Mesothelial cell of epicardium (in vitro differentiated cells): ENCODE data around the gene KRT84. TPM values are rescaled to one million over a fixed set of nuclear protein-coding genes. Genes with fewer than 3 reads are reported as not detected.

Experiments used
- DNase-seq, 2 experiments: peaks; one replicate each; pipeline ENCODE4 v3.0.0; 2021; ENCODE audit warnings: low spot score in 2 of 2; ENCODE audit not compliant: unreplicated experiment in 2 of 2
- H3K27ac Mint-ChIP-seq: 2 replicates; pipeline ENCODE4 v1.8.0; 2021; ENCODE audit warnings: mixed read lengths
- H3K27me3 Mint-ChIP-seq: 2 replicates; pipeline ENCODE4 v1.8.0; 2021; ENCODE audit warnings: low read depth, mixed read lengths
- H3K36me3 Mint-ChIP-seq: 2 replicates; pipeline ENCODE4 v1.8.0; 2021; ENCODE audit warnings: mixed read lengths
- H3K4me1 Mint-ChIP-seq: 2 replicates; pipeline ENCODE4 v1.8.0; 2021; ENCODE audit warnings: mixed read lengths
- H3K4me3 Mint-ChIP-seq: 2 replicates; pipeline ENCODE4 v1.8.0; 2021; ENCODE audit warnings: mild to moderate bottlenecking, moderate library complexity, mixed read lengths
- H3K9me3 Mint-ChIP-seq: 2 replicates; pipeline ENCODE4 v1.8.0; 2021; ENCODE audit warnings: mixed read lengths
- total RNA-seq: library from RNA; stranded (reverse); gene quantifications from 3 replicates; pipeline ENCODE4 v1.2.1, GENCODE V29; 2021
- TF ChIP-seq, protein P1 (sequence below): fragments of 200-600 bp; sonication (generic); IDR thresholded peaks from one replicate; pipeline ENCODE4 v1.5.0; 2021; ENCODE audit warnings: antibody characterized with exemption; ENCODE audit not compliant: unreplicated experiment

The KRT84 gene
- total RNA-seq, 1 donor from 2014 or later: not detected

DNA sequence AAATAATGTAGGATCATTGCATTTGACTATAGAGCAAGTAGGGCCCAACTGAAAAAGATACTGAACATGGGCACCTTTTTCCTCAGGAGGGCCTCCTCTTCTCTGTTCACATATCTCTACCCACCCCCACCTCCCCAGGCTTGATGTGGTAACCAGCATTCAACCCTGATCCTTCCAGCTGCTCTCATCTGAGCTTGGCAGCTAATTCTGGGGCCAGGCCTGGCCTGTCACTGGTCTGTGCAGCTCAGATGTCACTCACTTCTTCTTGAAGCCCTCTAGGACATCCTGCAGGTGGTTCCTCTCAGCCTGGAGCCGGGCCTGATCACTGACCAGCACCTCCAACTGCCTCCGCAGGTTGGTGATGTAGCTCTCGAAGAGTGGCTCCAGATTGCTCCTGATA, 2.1 kb downstream of the KRT84 start:
- no peaks in the 10 kb centered on the region for H3K9me3 Mint-ChIP-seq
- H3K27me3 Mint-ChIP-seq: peaks cover 15% of the 10 kb centered on the region
- H3K36me3 Mint-ChIP-seq: no peaks in the 10 kb centered on the region
- no peak overlapping the region for H3K4me3 Mint-ChIP-seq
- TF ChIP-seq, protein P1, sequence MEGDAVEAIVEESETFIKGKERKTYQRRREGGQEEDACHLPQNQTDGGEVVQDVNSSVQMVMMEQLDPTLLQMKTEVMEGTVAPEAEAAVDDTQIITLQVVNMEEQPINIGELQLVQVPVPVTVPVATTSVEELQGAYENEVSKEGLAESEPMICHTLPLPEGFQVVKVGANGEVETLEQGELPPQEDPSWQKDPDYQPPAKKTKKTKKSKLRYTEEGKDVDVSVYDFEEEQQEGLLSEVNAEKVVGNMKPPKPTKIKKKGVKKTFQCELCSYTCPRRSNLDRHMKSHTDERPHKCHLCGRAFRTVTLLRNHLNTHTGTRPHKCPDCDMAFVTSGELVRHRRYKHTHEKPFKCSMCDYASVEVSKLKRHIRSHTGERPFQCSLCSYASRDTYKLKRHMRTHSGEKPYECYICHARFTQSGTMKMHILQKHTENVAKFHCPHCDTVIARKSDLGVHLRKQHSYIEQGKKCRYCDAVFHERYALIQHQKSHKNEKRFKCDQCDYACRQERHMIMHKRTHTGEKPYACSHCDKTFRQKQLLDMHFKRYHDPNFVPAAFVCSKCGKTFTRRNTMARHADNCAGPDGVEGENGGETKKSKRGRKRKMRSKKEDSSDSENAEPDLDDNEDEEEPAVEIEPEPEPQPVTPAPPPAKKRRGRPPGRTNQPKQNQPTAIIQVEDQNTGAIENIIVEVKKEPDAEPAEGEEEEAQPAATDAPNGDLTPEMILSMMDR: no peak
- no peaks in the 10 kb centered on the region for H3K4me1 Mint-ChIP-seq
- no peak for DNase-seq
- H3K27ac Mint-ChIP-seq: no peak overlapping the region

DNA sequence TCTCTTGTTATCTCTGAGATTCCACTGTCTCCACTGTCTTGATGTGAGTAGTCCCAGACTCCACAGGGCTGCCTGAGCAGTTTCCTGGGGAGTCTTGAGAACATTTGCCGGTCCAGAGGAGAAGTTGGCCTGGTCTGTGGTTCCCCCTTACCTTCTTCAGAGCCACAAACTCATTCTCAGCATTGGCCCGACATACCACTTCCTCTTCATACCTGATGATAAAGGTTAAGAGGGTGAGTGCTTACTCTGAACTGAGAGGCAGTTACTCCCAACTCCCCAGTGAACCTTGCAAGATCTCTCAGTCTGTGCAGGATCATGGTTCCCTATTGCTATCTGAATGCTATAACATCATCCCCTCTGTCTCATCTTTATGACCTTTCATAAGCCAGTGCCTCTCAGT, 2.6 kb downstream of the KRT84 start:
- H3K4me3 Mint-ChIP-seq: no peak overlapping the region
- peaks cover 15% of the 10 kb centered on the region for H3K27me3 Mint-ChIP-seq
- H3K27ac Mint-ChIP-seq: no peak overlapping the region
- H3K36me3 Mint-ChIP-seq: no peaks in the 10 kb centered on the region
- TF ChIP-seq, protein P1: no peak
- no peaks in the 10 kb centered on the region for H3K9me3 Mint-ChIP-seq
- no peaks in the 10 kb centered on the region for H3K4me1 Mint-ChIP-seq
- DNase-seq: no peak

DNA sequence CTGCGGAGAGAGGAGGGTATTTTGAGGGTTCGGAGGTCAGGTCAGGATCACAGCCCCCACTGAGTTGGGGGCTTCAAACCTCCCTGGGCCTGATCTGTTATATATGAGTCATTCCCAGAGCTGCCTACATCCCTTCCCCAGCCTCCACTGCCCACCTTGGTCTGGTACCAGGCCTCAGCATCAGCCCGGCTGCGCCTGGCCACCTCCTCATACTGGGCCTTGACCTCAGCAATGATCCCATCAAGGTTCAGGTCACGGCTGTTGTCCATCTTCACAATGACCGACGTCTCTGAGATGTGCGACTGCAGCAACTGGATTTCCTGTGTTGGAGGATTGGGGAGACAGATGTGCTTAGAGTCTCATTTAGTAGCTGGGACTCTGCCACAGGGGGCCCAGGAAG, 4.2 kb downstream of the KRT84 start:
- Mint-ChIP-seq H3K27me3 (peaks cover 19% of the 10 kb centered on the region), H3K4me1 (no peaks in the 10 kb centered on the region), H3K9me3 (no peaks in the 10 kb centered on the region), H3K27ac (no peak overlapping the region), H3K4me3 (no peak overlapping the region), H3K36me3 (no peaks in the 10 kb centered on the region)
- DNase-seq: no peak
- TF ChIP-seq, protein P1: no peak

DNA sequence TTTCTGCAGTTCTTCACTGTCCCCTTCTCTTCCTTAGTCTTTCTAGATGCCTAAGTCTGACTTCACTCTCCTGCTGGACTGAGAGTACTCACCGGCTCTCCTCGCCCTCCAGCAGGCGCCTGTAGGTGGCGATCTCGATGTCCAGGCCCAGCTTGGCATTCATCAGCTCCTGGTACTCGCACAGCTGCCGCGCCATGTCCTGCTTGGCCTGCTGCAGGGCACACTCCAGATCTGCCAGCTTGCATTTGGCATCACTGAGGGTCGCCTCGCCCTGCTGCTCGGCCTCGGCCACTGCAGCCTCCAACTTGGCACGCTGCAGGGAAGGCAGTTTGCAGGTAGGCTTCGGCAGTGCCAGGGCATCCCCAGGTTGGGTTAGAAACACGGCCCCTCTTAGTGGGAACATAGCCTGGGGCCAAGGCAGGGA, 5.2 kb downstream of the KRT84 start:
- TF ChIP-seq, protein P1: no peak
- Mint-ChIP-seq H3K9me3 (no peaks in the 10 kb centered on the region), H3K36me3 (no peaks in the 10 kb centered on the region), H3K27ac (no peak overlapping the region), H3K4me1 (no peaks in the 10 kb centered on the region), H3K4me3 (no peak overlapping the region), H3K27me3 (peaks cover 17% of the 10 kb centered on the region)
- DNase-seq: no peak

DNA sequence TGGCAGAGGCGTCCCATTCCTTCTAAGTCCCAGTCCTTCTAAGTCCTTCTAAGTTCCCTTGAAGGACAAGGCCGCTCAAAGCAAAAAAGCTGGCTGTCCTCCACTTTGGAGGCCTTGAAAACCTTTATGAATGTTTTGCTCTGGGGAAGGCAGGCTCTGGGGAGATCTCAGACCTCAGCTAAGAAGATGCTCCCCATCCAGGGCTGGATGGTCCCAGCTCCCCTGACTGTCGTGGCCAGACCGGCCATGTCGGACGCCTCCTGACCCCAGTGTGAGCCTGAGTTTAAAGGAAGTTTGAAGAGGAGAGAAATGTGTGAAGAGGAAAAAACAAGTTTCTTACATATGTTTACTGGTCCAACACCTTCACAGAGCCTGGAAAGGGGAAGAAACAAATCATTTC, 5.9 kb downstream of the KRT84 start:
- Mint-ChIP-seq H3K36me3 (no peaks in the 10 kb centered on the region), H3K27ac (no peak overlapping the region), H3K27me3 (peaks cover 17% of the 10 kb centered on the region)

DNA sequence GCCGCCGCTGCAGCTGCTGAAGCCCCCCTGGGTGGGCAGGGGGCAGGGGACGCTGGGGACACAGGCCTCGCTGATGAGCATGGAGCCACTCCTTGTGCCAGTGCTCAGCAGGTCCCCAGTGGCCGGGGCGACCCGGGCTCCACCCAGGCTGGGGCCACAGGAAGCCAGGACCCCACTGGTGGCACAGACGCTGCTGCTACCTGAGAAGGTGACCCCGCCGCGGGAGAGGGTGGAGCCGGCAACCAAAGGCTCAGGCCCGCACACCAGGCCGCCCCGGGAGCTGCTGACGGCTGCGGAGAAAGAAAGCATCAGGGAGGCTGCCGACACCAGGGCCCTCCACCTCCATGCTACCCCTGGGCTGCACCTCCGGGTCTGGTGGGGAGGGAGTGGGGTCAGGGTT, 7.4 kb downstream of the KRT84 start:
- DNase-seq: no peak
- Mint-ChIP-seq H3K4me3 (no peak overlapping the region), H3K9me3 (peaks cover 7% of the 10 kb centered on the region), H3K27me3 (peaks cover 16% of the 10 kb centered on the region), H3K4me1 (no peaks in the 10 kb centered on the region), H3K36me3 (no peaks in the 10 kb centered on the region), H3K27ac (no peak overlapping the region)
- TF ChIP-seq, protein P1: no peak

More for the DNA sequence above, 5.9 kb downstream of the KRT84 start:
- Mint-ChIP-seq H3K4me3 (no peak overlapping the region), H3K9me3 (no peaks in the 10 kb centered on the region), H3K4me1 (no peaks in the 10 kb centered on the region)
- DNase-seq: no peak
- TF ChIP-seq, protein P1: no peak
